Caco-2 (cell line): ENCODE data around the gene RALGDS. TPM values are rescaled to one million over a fixed set of nuclear protein-coding genes. Genes with fewer than 3 reads are reported as not detected.

Experiments
- BruUV-seq: library from RNA; stranded (reverse); fragments of 400-500 nt; replicated peaks from 2 replicates; lab custom pipeline; 2021; lab: Mats Ljungman, UMichigan
- CTCF ChIA-PET: fragments of 300-600 bp; sonication (Branson Sonifier 250); formaldehyde crosslinking; loops from one replicate; lab custom pipeline; 2022; ENCODE audit warnings: antibody characterized with exemption; lab: Charles Lee
- POLR2A ChIA-PET: fragments of 300-600 bp; sonication (Branson Sonifier 250); formaldehyde crosslinking; loops from one replicate; lab custom pipeline; 2022; ENCODE audit warnings: antibody characterized with exemption; lab: Charles Lee
- DNase-seq, 2 experiments: peaks; one replicate each; pipeline versions ENCODE4 v3.0.0 to v3.0.0-alpha.2; 2020 to 2022
- H3K27me3 ChIP-seq: replicated peaks from 2 replicates; pipeline ENCODE4 v1.6.0; 2011; ENCODE audit warnings: low read length; ENCODE audit not compliant: control insufficient read depth, insufficient read depth
- H3K36me3 ChIP-seq: 2 replicates; pipeline ENCODE4 v1.5.1; 2011; ENCODE audit warnings: low read length; ENCODE audit not compliant: control insufficient read depth, insufficient read depth
- H3K4me1 ChIP-seq: fragments of 250-450 bp; sonication (Bioruptor Pico); 2 replicates; pipeline ENCODE4 v1.5.1; 2020; ENCODE audit warnings: mild to moderate bottlenecking
- H3K4me3 ChIP-seq: 2 replicates; pipeline ENCODE4 v1.5.1; 2011; ENCODE audit warnings: low read depth, mild to moderate bottlenecking, control low read depth, low read length
- H3K9me3 ChIP-seq: fragments of 250-450 bp; sonication (Bioruptor Pico); 2 replicates; pipeline ENCODE4 v1.5.1; 2020; ENCODE audit warnings: mild to moderate bottlenecking, moderate library complexity
- H3K27ac Mint-ChIP-seq: one replicate; pipeline ENCODE4 v1.8.0; 2022; ENCODE audit warnings: mixed read lengths; ENCODE audit not compliant: unreplicated experiment
- H3K27me3 Mint-ChIP-seq: one replicate; pipeline ENCODE4 v1.8.0; 2022; ENCODE audit warnings: mixed read lengths; ENCODE audit not compliant: insufficient read depth, unreplicated experiment
- H3K36me3 Mint-ChIP-seq: one replicate; pipeline ENCODE4 v1.8.0; 2022; ENCODE audit warnings: mild to moderate bottlenecking, mixed read lengths; ENCODE audit not compliant: insufficient read depth, unreplicated experiment
- H3K4me1 Mint-ChIP-seq: one replicate; pipeline ENCODE4 v1.8.0; 2022; ENCODE audit warnings: low read depth, mixed read lengths; ENCODE audit not compliant: unreplicated experiment
- H3K4me3 Mint-ChIP-seq: one replicate; pipeline ENCODE4 v1.8.0; 2022; ENCODE audit warnings: mild to moderate bottlenecking, moderate library complexity, mixed read lengths; ENCODE audit not compliant: unreplicated experiment
- H3K9me3 Mint-ChIP-seq: one replicate; pipeline ENCODE4 v1.8.0; 2022; ENCODE audit warnings: mixed read lengths; ENCODE audit not compliant: unreplicated experiment
- intact Hi-C: fragments of 100-400 bp; cut with micrococcal nuclease; formaldehyde crosslinking; loops from one replicate; pipeline ENCODE4 v1.10.0; 2022; ENCODE audit not compliant: unreplicated experiment
- total RNA-seq: library from RNA; stranded (reverse); gene quantifications from 2 replicates; pipeline ENCODE4 v1.2.3, GENCODE V29; 2022
- TF ChIP-seq, protein P1 (sequence below), 2 experiments: fragments of 200-600 bp in 1 of 2; IDR thresholded peaks; 1 replicate in 1 of 2; 2 replicates in 1 of 2; pipeline versions ENCODE4 v1.5.1 to v1.8.0; 2011 to 2022; ENCODE audit warnings: antibody characterized with exemption in 1 of 2, control low read depth in 1 of 2, inconsistent platforms in 1 of 2, low read depth in 1 of 2, low read length in 1 of 2, mild to moderate bottlenecking in 1 of 2, moderate library complexity in 1 of 2; ENCODE audit not compliant: insufficient read depth in 1 of 2, severe bottlenecking in 1 of 2, unreplicated experiment in 1 of 2

The RALGDS gene
- total RNA-seq, 1 experiment from 2014 or later, result 18.7 TPM

DNA sequence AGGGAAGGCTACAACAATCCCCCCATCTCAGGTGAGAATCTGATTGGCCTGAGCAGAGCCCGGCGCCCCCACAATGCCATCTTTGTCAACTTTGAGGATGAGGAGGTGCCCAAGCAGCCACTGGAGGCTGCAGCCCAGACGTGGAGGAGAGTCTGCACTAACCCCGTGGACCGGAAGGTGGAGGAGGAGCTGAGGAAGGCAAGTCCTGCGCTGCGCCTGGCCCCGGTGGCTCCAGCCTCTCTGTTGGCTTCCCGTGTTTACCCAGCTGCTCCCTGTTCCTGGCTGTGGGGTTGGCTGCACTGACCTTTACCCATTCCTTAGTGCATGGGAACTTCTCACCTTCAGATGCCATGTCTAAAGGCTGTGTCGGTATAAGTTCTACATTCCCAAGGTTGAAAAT lies 70.3 kb downstream of the RALGDS start:
- ChIA-PET POLR2A (no interaction called here), CTCF (interaction anchor here (1.0 kb wide), 1 partner anchor 94 kb away, joined by 3 read pairs; no protein-coding TSS in a partner anchor)
- intact Hi-C loops, result no loop called here
- Histone ChIP-seq H3K27me3 (no peaks in the 10 kb centered on the region), H3K4me3 (no peak overlapping the region), H3K36me3 (0 out of 2 replicates have a peak, but pooled peaks cover 1% of the 10 kb centered on the region), H3K4me1 (no peaks in the 10 kb centered on the region), H3K9me3 (no peaks in the 10 kb centered on the region)
- H3K36me3 Mint-ChIP-seq, result peaks cover 61% of the 10 kb centered on the region
- H3K4me3 Mint-ChIP-seq, result no peak overlapping the region
- peak overlapping the region; percentile 48 for H3K27ac Mint-ChIP-seq
- H3K9me3 Mint-ChIP-seq, result no peaks in the 10 kb centered on the region
- peaks cover 6% of the 10 kb centered on the region for H3K4me1 Mint-ChIP-seq
- H3K27me3 Mint-ChIP-seq, result no peaks in the 10 kb centered on the region
- TF ChIP-seq, protein P1, sequence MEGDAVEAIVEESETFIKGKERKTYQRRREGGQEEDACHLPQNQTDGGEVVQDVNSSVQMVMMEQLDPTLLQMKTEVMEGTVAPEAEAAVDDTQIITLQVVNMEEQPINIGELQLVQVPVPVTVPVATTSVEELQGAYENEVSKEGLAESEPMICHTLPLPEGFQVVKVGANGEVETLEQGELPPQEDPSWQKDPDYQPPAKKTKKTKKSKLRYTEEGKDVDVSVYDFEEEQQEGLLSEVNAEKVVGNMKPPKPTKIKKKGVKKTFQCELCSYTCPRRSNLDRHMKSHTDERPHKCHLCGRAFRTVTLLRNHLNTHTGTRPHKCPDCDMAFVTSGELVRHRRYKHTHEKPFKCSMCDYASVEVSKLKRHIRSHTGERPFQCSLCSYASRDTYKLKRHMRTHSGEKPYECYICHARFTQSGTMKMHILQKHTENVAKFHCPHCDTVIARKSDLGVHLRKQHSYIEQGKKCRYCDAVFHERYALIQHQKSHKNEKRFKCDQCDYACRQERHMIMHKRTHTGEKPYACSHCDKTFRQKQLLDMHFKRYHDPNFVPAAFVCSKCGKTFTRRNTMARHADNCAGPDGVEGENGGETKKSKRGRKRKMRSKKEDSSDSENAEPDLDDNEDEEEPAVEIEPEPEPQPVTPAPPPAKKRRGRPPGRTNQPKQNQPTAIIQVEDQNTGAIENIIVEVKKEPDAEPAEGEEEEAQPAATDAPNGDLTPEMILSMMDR (IDR thresholded peaks at IDR 0.05; ENCODE audit: insufficient read depth in 1 of 2, low read depth in 1 of 2, low read length in 1 of 2, severe bottlenecking in 1 of 2, unreplicated experiment in 1 of 2), result no peak
- BruUV-seq, result no TSS peak
- DNase-seq, result no peak

DNA sequence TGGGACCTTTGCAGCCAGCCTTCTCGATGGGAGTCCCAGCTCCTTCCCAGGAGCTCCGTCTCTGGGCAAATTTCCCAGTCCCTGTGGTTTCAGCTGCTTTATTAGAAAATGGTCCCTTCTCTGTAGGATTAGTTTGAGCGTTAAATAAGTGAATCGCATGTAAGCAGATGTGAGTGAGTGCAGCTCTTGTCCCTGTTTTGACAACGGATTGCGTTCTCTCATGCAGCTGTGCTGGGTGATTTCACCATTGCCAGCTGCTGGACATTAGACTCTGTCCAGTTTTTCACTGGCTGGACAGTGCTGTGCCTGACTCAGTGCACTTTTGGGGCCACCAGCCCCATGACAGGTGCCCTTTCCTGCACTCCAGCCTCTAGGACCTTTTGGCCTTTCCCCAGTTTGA lies 70.9 kb downstream of the RALGDS start:
- DNase-seq, result no peak
- Histone ChIP-seq H3K9me3 (no peaks in the 10 kb centered on the region), H3K4me1 (no peaks in the 10 kb centered on the region), H3K27me3 (no peaks in the 10 kb centered on the region), H3K4me3 (no peak overlapping the region), H3K36me3 (0 out of 2 replicates have a peak, but pooled peaks cover 1% of the 10 kb centered on the region)
- no peak overlapping the region for H3K4me3 Mint-ChIP-seq
- peaks cover 6% of the 10 kb centered on the region for H3K4me1 Mint-ChIP-seq
- no TSS peak for BruUV-seq
- CTCF ChIA-PET, result no interaction called here
- peak overlapping the region; percentile 48 for H3K27ac Mint-ChIP-seq
- TF ChIP-seq, protein P1 (IDR thresholded peaks at IDR 0.05; ENCODE audit: insufficient read depth in 1 of 2, low read depth in 1 of 2, low read length in 1 of 2, severe bottlenecking in 1 of 2, unreplicated experiment in 1 of 2), result no peak
- intact Hi-C loops, result no loop called here
- H3K9me3 Mint-ChIP-seq, result no peaks in the 10 kb centered on the region
- peaks cover 60% of the 10 kb centered on the region for H3K36me3 Mint-ChIP-seq
- H3K27me3 Mint-ChIP-seq, result no peaks in the 10 kb centered on the region
- POLR2A ChIA-PET, result no interaction called here

DNA sequence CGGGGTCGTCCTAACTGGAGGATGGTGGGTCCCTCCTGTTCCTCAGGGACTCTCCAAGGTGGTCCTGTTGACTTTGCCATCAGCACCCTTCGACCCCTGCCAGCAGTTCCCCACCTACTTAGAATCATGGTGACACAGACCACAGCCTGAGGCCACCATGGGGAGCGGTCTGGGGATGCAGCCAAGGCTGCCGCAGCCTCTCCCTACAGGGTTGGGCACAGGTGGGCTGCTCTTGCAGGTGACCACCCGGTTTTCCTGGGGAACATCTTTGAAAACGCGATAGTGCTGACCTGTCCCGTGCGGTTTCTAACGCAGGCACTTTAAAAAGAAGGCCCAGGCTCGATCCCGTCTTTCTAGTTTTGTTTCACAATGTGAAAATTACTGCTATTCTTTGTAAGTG lies 72.0 kb downstream of the RALGDS start:
- Mint-ChIP-seq H3K9me3 (no peaks in the 10 kb centered on the region), H3K36me3 (peaks cover 58% of the 10 kb centered on the region), H3K4me3 (no peak overlapping the region), H3K4me1 (peaks cover 6% of the 10 kb centered on the region), H3K27me3 (no peaks in the 10 kb centered on the region), H3K27ac (no peak overlapping the region)
- intact Hi-C loops, result no loop called here
- Histone ChIP-seq H3K36me3 (no peaks in the 10 kb centered on the region; the same call in 1 of the 2 replicates), H3K4me3 (no peak overlapping the region), H3K9me3 (no peaks in the 10 kb centered on the region), H3K4me1 (no peaks in the 10 kb centered on the region), H3K27me3 (no peaks in the 10 kb centered on the region)
- ChIA-PET POLR2A (no interaction called here), CTCF (interaction anchor here (1.0 kb wide), 1 partner anchor 95 kb away, joined by 3 read pairs; no protein-coding TSS in a partner anchor)
- BruUV-seq, result no TSS peak
- TF ChIP-seq, protein P1 (IDR thresholded peaks at IDR 0.05; ENCODE audit: insufficient read depth in 1 of 2, low read depth in 1 of 2, low read length in 1 of 2, severe bottlenecking in 1 of 2, unreplicated experiment in 1 of 2), result no peak
- no peak for DNase-seq
